Glutamatergic neuron (in vitro differentiated cells): ENCODE measurements around the gene RBM45. TPM values are rescaled to one million over a fixed set of nuclear protein-coding genes. Genes with fewer than 3 reads are reported as not detected.

Source experiments
- DNase-seq: peaks from one replicate; pipeline ENCODE4 v3.0.0; 2022
- H3K27ac Mint-ChIP-seq: one replicate; pipeline ENCODE4 v1.8.0; 2020; ENCODE audit warnings: mild to moderate bottlenecking, mixed read lengths, inconsistent platforms; ENCODE audit not compliant: unreplicated experiment
- H3K27me3 Mint-ChIP-seq: one replicate; pipeline ENCODE4 v1.8.0; 2020; ENCODE audit warnings: mild to moderate bottlenecking, moderate library complexity, mixed read lengths, inconsistent platforms; ENCODE audit not compliant: unreplicated experiment
- H3K36me3 Mint-ChIP-seq: one replicate; pipeline ENCODE4 v1.8.0; 2020; ENCODE audit warnings: mild to moderate bottlenecking, mixed read lengths, inconsistent platforms; ENCODE audit not compliant: unreplicated experiment
- H3K4me1 Mint-ChIP-seq: one replicate; pipeline ENCODE4 v1.8.0; 2020; ENCODE audit warnings: mild to moderate bottlenecking, low read depth, mixed read lengths, inconsistent platforms; ENCODE audit not compliant: unreplicated experiment
- H3K4me3 Mint-ChIP-seq: one replicate; pipeline ENCODE4 v1.8.0; 2020; ENCODE audit warnings: mild to moderate bottlenecking, mixed read lengths, inconsistent platforms; ENCODE audit not compliant: unreplicated experiment
- H3K9me3 Mint-ChIP-seq: one replicate; pipeline ENCODE4 v1.8.0; 2020; ENCODE audit warnings: mild to moderate bottlenecking, moderate library complexity, mixed read lengths, inconsistent platforms; ENCODE audit not compliant: unreplicated experiment
- CTCF ChIP-seq: fragments of 200-600 bp; sonication (generic); IDR thresholded peaks from one replicate; pipeline ENCODE4 v1.5.0; 2021; ENCODE audit not compliant: partially characterized antibody, unreplicated experiment
- total RNA-seq: library from RNA; stranded (reverse); fragmentation: NEBNext Ultra II Directional; extraction: Animal tissue kit (Norgen Biotek cat#: 25700); gene quantifications from one replicate; pipeline ENCODE4 v1.2.1, GENCODE V29; 2021; ENCODE audit not compliant: unreplicated experiment

RBM45 gene
- total RNA-seq, 1 donor from 2014 or later = 15.3 TPM

- Mint-ChIP-seq H3K4me1 (no peaks in the 10 kb centered on the region), H3K9me3 (no peaks in the 10 kb centered on the region), H3K4me3 (no peak overlapping the region), H3K27ac (no peak overlapping the region), H3K27me3 (no peaks in the 10 kb centered on the region), H3K36me3 (no peaks in the 10 kb centered on the region)
- DNase-seq = no peak
- no peak for TF ChIP-seq CTCF
Observed at GRCh38 chr2:178106053-178106452, 6.2 kb upstream of the RBM45 start.

GRCh38 chr2:178108176-178108575, 4.1 kb upstream of the RBM45 start:
- Mint-ChIP-seq H3K27ac (no peak overlapping the region), H3K36me3 (no peaks in the 10 kb centered on the region), H3K4me1 (no peaks in the 10 kb centered on the region), H3K9me3 (peaks cover 6% of the 10 kb centered on the region), H3K4me3 (no peak overlapping the region), H3K27me3 (peaks cover 2% of the 10 kb centered on the region)
- TF ChIP-seq CTCF = no peak
- no peak for DNase-seq

- H3K27me3 Mint-ChIP-seq = peaks cover 2% of the 10 kb centered on the region
- no peaks in the 10 kb centered on the region for H3K4me1 Mint-ChIP-seq
- peaks cover 8% of the 10 kb centered on the region for H3K9me3 Mint-ChIP-seq
- H3K36me3 Mint-ChIP-seq = no peaks in the 10 kb centered on the region
- peak; percentile 75 for TF ChIP-seq CTCF
- no peak overlapping the region for H3K4me3 Mint-ChIP-seq
- no peak for DNase-seq
- H3K27ac Mint-ChIP-seq = no peak overlapping the region
Observed at GRCh38 chr2:178109813-178110212, 2.4 kb upstream of the RBM45 start.

GRCh38 chr2:178110681-178111080, 1.6 kb upstream of the RBM45 start:
- H3K4me3 Mint-ChIP-seq = no peak overlapping the region
- H3K27me3 Mint-ChIP-seq = peaks cover 2% of the 10 kb centered on the region
- DNase-seq = no peak
- H3K36me3 Mint-ChIP-seq = no peaks in the 10 kb centered on the region
- TF ChIP-seq CTCF = no peak
- H3K27ac Mint-ChIP-seq = no peak overlapping the region
- H3K9me3 Mint-ChIP-seq = peaks cover 8% of the 10 kb centered on the region
- no peaks in the 10 kb centered on the region for H3K4me1 Mint-ChIP-seq

- H3K4me1 Mint-ChIP-seq = no peaks in the 10 kb centered on the region
- peak overlapping the region; percentile 76 for H3K27ac Mint-ChIP-seq
- peak overlapping the region; percentile 94 for H3K4me3 Mint-ChIP-seq
- peaks cover 2% of the 10 kb centered on the region for H3K27me3 Mint-ChIP-seq
- no peaks in the 10 kb centered on the region for H3K36me3 Mint-ChIP-seq
- no peak for DNase-seq
- no peak for TF ChIP-seq CTCF
- H3K9me3 Mint-ChIP-seq = peaks cover 8% of the 10 kb centered on the region
Observed at GRCh38 chr2:178111743-178112142, 494 bp upstream of the RBM45 start.
